NT2/D1 (cell line): ENCODE measurements around the gene PIR.

Source experiments
- SUZ12 ChIP-seq: IDR thresholded peaks from 2 replicates; pipeline ENCODE4 v1.6.1; 2011; ENCODE audit not compliant: insufficient read length, insufficient read depth; ENCODE audit errors: extremely low read depth
- ZNF274 ChIP-seq: IDR thresholded peaks from 2 replicates; pipeline ENCODE4 v1.6.1; 2011; ENCODE audit warnings: mild to moderate bottlenecking, low read depth, low read length

GRCh38 chrX:15529165-15529564 is 36.0 kb upstream of the PIR start:
- TF ChIP-seq ZNF274 (no peak), SUZ12 (no peak)
